K562 (cell line): Measurements from ENCODE around the gene KNG1. TPM values are rescaled to one million over a fixed set of nuclear protein-coding genes. Genes with fewer than 3 reads are reported as not detected.

Experiments
- ATAC-seq: fragments of 200-7000 bp; cut with Tn5 transposase; 3 replicates; pipeline ENCODE4 v1.9.1; 2020; ENCODE audit warnings: moderate library complexity
- BruUV-seq: library from RNA; stranded (reverse); fragments of 400-500 nt; replicated peaks from 2 replicates; lab custom pipeline; 2021; lab: Mats Ljungman, UMichigan
- CTCF ChIA-PET: fragments of 300-600 bp; formaldehyde crosslinking; extraction: SDS; loops from one replicate; lab custom pipeline; 2021; ENCODE audit warnings: low intra/inter-chr PET ratio; lab: Yijun Ruan, JAX
- POLR2A ChIA-PET: fragments of 300-600, 350-650 bp; sonication (Branson Sonifier 250); formaldehyde crosslinking; extraction: SDS; loops from one replicate; lab custom pipeline; 2021; ENCODE audit warnings: antibody characterized with exemption, inconsistent platforms; lab: Yijun Ruan, JAX
- DNase-seq, 4 experiments: peaks; one replicate each; pipeline versions ENCODE4 v3.0.0 to v3.0.0-alpha.2; 2011 to 2018; ENCODE audit warnings: low spot score in 3 of 4, mixed read lengths in 3 of 4; ENCODE audit errors: extremely low read depth in 1 of 4
- FAIRE-seq: peaks from 2 replicates; lab custom pipeline; 2011; peaks lifted over from hg19 to GRCh38; lab: Jason Lieb, UNC
- H2AFZ ChIP-seq: 2 replicates; pipeline ENCODE4 v1.6.0; 2011; ENCODE audit warnings: low read depth, low read length, control low read depth, inconsistent platforms
- H3K27ac ChIP-seq: fragments of 200-600 bp; 3 replicates; pipeline ENCODE4 v1.8.0; 2011; ENCODE audit warnings: low read depth, mild to moderate bottlenecking, control low read depth, inconsistent platforms, low read length, moderate library complexity, mixed read lengths; ENCODE audit errors: extremely low read depth
- H3K27me3 ChIP-seq, 2 experiments: fragments of 300-600 bp in 1 of 2; 2 replicates in 1 of 2; 3 replicates in 1 of 2; pipeline versions ENCODE4 v1.6.0 to v1.8.0; 2011; ENCODE audit warnings: inconsistent platforms in 2 of 2, low read length in 2 of 2, mild to moderate bottlenecking in 1 of 2, mixed read lengths in 1 of 2, moderate library complexity in 1 of 2; ENCODE audit not compliant: control insufficient read depth in 2 of 2, insufficient read depth in 2 of 2
- H3K36me3 ChIP-seq: fragments of 300-600 bp; 3 replicates; pipeline ENCODE4 v1.8.0; 2011; ENCODE audit warnings: mild to moderate bottlenecking, low read length, inconsistent platforms; ENCODE audit not compliant: control insufficient read depth, insufficient read depth
- H3K4me1 ChIP-seq, 2 experiments: fragments of 200-600 bp in 1 of 2; replicated peaks in 1 of 2; 2 replicates in 1 of 2; 3 replicates in 1 of 2; pipeline versions ENCODE4 v1.5.1 to v1.8.0; 2011; ENCODE audit warnings: inconsistent platforms in 2 of 2, low read length in 2 of 2, mild to moderate bottlenecking in 1 of 2, mixed read lengths in 1 of 2, moderate library complexity in 1 of 2; ENCODE audit not compliant: control insufficient read depth in 2 of 2, insufficient read depth in 2 of 2
- H3K4me2 ChIP-seq: 2 replicates; pipeline ENCODE4 v1.6.1; 2011; ENCODE audit warnings: low read length, control low read depth, inconsistent platforms, mixed read lengths; ENCODE audit not compliant: insufficient read depth
- H3K4me3 ChIP-seq: fragments of 200-600 bp; sonication (generic), shearing (Covaris generic); 2 replicates; pipeline ENCODE4 v1.5.1; 2016; ENCODE audit warnings: control low read depth, inconsistent platforms
- H3K79me2 ChIP-seq: fragments of 200-600 bp; 3 replicates; pipeline ENCODE4 v1.8.0; 2011; ENCODE audit warnings: low read length, inconsistent platforms; ENCODE audit not compliant: control insufficient read depth, insufficient read depth
- H3K9ac ChIP-seq, 2 experiments: 2 replicates each; pipeline versions ENCODE4 v1.6.0 to v1.6.1; 2011; ENCODE audit warnings: low read depth in 2 of 2, low read length in 2 of 2, control low read depth in 1 of 2, inconsistent platforms in 1 of 2, mild to moderate bottlenecking in 1 of 2, mixed read lengths in 1 of 2; ENCODE audit not compliant: insufficient read depth in 1 of 2
- H3K9me1 ChIP-seq: one replicate; pipeline ENCODE4 v1.6.0; 2011; ENCODE audit warnings: inconsistent platforms, mild to moderate bottlenecking, low read length, moderate library complexity; ENCODE audit not compliant: control insufficient read depth, insufficient read depth
- H3K9me3 ChIP-seq: replicated peaks from 2 replicates; pipeline ENCODE4 v1.5.1; 2011; ENCODE audit warnings: low read depth, low read length, inconsistent platforms; ENCODE audit not compliant: control insufficient read depth, insufficient read depth
- H4K20me1 ChIP-seq: replicated peaks from 2 replicates; pipeline ENCODE4 v1.6.1; 2011; ENCODE audit warnings: low read length, inconsistent platforms, mixed read lengths; ENCODE audit not compliant: control insufficient read depth, insufficient read depth
- DDX20 ChIP-seq: fragments of 450-650 bp; IDR thresholded peaks from 2 replicates; pipeline ENCODE4 v1.6.1; 2016; ENCODE audit warnings: missing genetic modification characterization, low read depth, mild to moderate bottlenecking, missing compliant biosample characterization, moderate library complexity
- GABPA ChIP-seq: fragments of 200-800 bp; sonication (Bioruptor generic); conservative IDR thresholded peaks from 2 replicates; pipeline ENCODE4 v1.6.1; 2016; ENCODE audit warnings: low read depth, missing genetic modification characterization, missing compliant biosample characterization
- WGBS: fragments of 100-300 bp; shearing (Covaris generic); methylation state at CpG from one replicate; pipeline ENCODE4 v1.1.6; 2016; ENCODE audit warnings: low coverage, mixed read lengths; ENCODE audit not compliant: insufficient coverage; ENCODE audit errors: missing lambda C conversion rate; 5-methylcytosine and 5-hydroxymethylcytosine counted together
- in situ Hi-C: fragments of 300-500 bp; cut with MboI; formaldehyde crosslinking; loops from 4 replicates; pipeline ENCODE4 v1.15.0; 2018; ENCODE audit warnings: inconsistent platforms, mixed read lengths
- intact Hi-C: fragments of 100-400 bp; cut with micrococcal nuclease; formaldehyde crosslinking; loops from 2 replicates; pipeline ENCODE4 v1.14.2; 2022
- polyA plus RNA-seq, 8 experiments: library from polyadenylated mRNA; depleted of rRNA in 4 of 8; stranded (reverse) in 5 of 8; unstranded in 3 of 8; fragments of >200 nt; fragmentation: Nextera tagmentation in 2 of 8; fragmentation: Illumina TruSeq in 1 of 8; extraction: Ambion mirVana in 2 of 8; extraction: Trizol in 1 of 8; gene quantifications; 2 replicates each; pipeline versions ENCODE4 v1.2.1 to v1.2.3, GENCODE V29; 2011 to 2014; ENCODE audit warnings: inconsistent platforms in 1 of 8, missing spikeins in 1 of 8
- total RNA-seq, 7 experiments: library from RNA; depleted of rRNA in 6 of 7; stranded (reverse); fragments of >200 nt in 6 of 7; fragmentation: Illumina TruSeq in 2 of 7; extraction: Trizol in 2 of 7; gene quantifications; 2 replicates each; pipeline versions ENCODE4 v1.2.1 to v1.2.3, GENCODE V29; 2011 to 2021; ENCODE audit warnings: low replicate concordance in 1 of 7
- TF ChIP-seq, protein P1 (sequence below): sonication (generic); formaldehyde crosslinking; IDR thresholded peaks from 2 replicates; pipeline ENCODE4 v1.8.0; 2022; ENCODE audit warnings: missing genetic modification reagents, mild to moderate bottlenecking, moderate library complexity, borderline replicate concordance
- TF ChIP-seq, protein P2 (sequence below): IDR thresholded peaks from 2 replicates; pipeline ENCODE4 v1.6.1; 2014; ENCODE audit warnings: antibody characterized with exemption

Gene KNG1
- total and polyA plus RNA-seq, 9 of the 15 experiments (the other 6 are each of a cell fraction or from before 2014, with no cell fraction given), result 0.09 TPM; not detected in 8

DNA sequence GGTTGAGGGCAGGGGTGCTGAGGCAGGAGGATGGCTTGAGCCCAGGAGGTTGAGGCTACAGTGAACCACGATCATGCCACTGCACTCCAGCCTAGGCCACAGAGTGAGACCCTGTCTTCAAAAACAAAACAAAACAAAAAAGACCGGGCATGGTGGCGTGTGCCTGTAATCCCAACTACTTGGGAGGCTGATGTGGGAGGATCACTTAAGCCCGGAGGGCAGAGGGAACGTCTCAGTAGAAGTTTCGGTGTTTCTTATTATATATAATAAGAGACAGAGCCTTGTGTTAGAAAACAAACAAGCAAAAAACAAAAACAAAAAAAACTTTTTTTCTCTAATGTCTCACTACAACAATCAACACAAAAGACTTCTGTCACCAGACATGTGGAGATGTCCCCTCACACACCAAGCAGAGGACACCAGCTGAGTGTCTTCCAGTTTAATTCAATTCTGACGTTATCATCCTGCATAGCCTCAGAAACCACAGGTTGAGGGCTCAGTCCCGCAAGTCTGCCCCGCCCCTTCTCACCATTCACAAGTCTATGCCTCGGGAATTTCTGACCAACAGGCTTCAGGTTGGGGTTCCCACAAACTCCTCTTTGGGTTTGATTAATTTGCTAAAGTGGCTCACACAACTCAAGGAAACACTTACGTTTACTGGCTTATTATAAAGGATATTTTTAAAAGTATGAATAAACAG is 42.2 kb downstream of the KNG1 start:
- in situ Hi-C loops (loop anchor here (10.0 kb wide), 1 partner anchor 145 kb away; the partner anchor contains the start of gene AHSG), intact Hi-C loops (loop anchor here (5.0 kb wide), 1 partner anchor 63 kb away; no protein-coding TSS in a partner anchor)
- CTCF ChIA-PET, result no interaction called here
- Histone ChIP-seq H3K4me1 (peaks cover 0 to 2% of the 10 kb centered on the region in 2 experiments; a peak in 2 of 5 replicates), H2AFZ (no peak overlapping the region), H3K27ac (no peak overlapping the region), H3K9ac (no peak overlapping the region), H3K36me3 (no peaks in the 10 kb centered on the region), H4K20me1 (no peaks in the 10 kb centered on the region), H3K9me3 (no peaks in the 10 kb centered on the region), H3K79me2 (no peaks in the 10 kb centered on the region), H3K9me1 (no peaks in the 10 kb centered on the region), H3K4me3 (no peak overlapping the region), H3K27me3 (peaks cover 2 to 10% of the 10 kb centered on the region in 2 experiments; a peak in 3 of 5 replicates), H3K4me2 (no peak overlapping the region; the same call in 1 of the 2 replicates)
- POLR2A ChIA-PET, result interaction anchor here (1.8 kb wide), 1 partner anchor 25 kb away, joined by 9 read pairs; the partner anchor contains the start of gene EIF4A2
- DNase-seq, result peak in 1 of 4 experiments; percentile 36
- FAIRE-seq, result no peak
- no TSS peak for BruUV-seq
- peak; percentile 76 for ATAC-seq
- TF ChIP-seq, protein P1, sequence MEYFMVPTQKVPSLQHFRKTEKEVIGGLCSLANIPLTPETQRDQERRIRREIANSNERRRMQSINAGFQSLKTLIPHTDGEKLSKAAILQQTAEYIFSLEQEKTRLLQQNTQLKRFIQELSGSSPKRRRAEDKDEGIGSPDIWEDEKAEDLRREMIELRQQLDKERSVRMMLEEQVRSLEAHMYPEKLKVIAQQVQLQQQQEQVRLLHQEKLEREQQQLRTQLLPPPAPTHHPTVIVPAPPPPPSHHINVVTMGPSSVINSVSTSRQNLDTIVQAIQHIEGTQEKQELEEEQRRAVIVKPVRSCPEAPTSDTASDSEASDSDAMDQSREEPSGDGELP (CRISPR knock-in tag), result peak; percentile 37; the same call in 1 of the 2 replicates
- TF ChIP-seq, protein P2, sequence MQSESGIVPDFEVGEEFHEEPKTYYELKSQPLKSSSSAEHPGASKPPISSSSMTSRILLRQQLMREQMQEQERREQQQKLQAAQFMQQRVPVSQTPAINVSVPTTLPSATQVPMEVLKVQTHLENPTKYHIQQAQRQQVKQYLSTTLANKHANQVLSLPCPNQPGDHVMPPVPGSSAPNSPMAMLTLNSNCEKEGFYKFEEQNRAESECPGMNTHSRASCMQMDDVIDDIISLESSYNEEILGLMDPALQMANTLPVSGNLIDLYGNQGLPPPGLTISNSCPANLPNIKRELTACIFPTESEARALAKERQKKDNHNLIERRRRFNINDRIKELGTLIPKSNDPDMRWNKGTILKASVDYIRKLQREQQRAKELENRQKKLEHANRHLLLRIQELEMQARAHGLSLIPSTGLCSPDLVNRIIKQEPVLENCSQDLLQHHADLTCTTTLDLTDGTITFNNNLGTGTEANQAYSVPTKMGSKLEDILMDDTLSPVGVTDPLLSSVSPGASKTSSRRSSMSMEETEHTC, result no peak
- TF ChIP-seq DDX20 (tag), result no peak
- TF ChIP-seq GABPA (tag), result no peak
- 23% methylated on average over 11 of the region's 11 CpGs for WGBS
